ENCODE data around the gene ARVCF.
"Not testable (repeated sequence)": the region's sequence is repeated elsewhere in the genome, so short reads cannot be mapped to it uniquely, and the experiment has no call there.

DNA sequence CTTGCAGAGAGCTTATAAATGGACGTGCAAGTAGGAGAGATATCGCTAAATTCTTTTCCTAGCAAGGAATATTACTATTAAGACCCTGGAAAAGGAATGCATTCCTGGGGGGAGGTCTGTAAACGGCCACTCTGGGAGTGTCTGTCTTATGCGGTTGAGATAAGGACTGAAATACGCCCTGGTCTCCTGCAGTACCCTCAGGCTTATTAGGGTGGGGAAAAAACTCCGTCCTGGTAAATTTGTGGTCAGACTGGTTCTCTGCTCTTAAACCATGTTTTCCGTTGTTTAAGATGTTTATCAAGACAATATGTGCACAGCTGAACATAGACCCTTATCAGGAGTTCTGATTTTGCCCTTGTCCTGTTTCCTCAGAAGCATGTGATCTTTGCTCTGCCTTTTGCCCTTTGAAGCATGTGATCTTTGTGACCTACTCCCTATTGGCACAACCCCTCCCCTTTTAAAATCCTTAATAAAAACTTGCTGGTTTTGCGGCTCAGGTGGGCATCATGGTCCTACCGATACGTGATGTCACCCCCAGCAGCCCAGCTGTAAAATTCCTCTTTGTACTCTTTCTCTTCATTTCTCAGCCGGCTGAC is 81.4 kb downstream of the ARVCF start:
- TF ChIP-seq, protein P1, sequence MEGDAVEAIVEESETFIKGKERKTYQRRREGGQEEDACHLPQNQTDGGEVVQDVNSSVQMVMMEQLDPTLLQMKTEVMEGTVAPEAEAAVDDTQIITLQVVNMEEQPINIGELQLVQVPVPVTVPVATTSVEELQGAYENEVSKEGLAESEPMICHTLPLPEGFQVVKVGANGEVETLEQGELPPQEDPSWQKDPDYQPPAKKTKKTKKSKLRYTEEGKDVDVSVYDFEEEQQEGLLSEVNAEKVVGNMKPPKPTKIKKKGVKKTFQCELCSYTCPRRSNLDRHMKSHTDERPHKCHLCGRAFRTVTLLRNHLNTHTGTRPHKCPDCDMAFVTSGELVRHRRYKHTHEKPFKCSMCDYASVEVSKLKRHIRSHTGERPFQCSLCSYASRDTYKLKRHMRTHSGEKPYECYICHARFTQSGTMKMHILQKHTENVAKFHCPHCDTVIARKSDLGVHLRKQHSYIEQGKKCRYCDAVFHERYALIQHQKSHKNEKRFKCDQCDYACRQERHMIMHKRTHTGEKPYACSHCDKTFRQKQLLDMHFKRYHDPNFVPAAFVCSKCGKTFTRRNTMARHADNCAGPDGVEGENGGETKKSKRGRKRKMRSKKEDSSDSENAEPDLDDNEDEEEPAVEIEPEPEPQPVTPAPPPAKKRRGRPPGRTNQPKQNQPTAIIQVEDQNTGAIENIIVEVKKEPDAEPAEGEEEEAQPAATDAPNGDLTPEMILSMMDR (IDR thresholded peaks at IDR 0.05), result not testable (repeated sequence)
- not testable (repeated sequence) for TF ChIP-seq POLR2A (IDR thresholded peaks at IDR 0.05)
